Endometrial microvascular endothelial cells (primary cell): ENCODE results near the gene ITGB8. TPM values are rescaled to one million over a fixed set of nuclear protein-coding genes. Genes with fewer than 3 reads are reported as not detected.

ENCODE experiments used
- in situ Hi-C: cut with HindIII; loops from 2 replicates; pipeline ENCODE4 v1.10.0; 2017; ENCODE audit warnings: low sequenced_read_pairs, low pct_unique_long_range_greater_than_20kb; ENCODE audit errors: inconsistent ontology term
- total RNA-seq: library from RNA; depleted of rRNA; stranded (reverse); fragments of >200 nt; gene quantifications from one replicate; pipeline ENCODE4 v1.2.3, GENCODE V29; 2015; ENCODE audit errors: inconsistent ontology term

The ITGB8 gene
- not detected for total RNA-seq

DNA sequence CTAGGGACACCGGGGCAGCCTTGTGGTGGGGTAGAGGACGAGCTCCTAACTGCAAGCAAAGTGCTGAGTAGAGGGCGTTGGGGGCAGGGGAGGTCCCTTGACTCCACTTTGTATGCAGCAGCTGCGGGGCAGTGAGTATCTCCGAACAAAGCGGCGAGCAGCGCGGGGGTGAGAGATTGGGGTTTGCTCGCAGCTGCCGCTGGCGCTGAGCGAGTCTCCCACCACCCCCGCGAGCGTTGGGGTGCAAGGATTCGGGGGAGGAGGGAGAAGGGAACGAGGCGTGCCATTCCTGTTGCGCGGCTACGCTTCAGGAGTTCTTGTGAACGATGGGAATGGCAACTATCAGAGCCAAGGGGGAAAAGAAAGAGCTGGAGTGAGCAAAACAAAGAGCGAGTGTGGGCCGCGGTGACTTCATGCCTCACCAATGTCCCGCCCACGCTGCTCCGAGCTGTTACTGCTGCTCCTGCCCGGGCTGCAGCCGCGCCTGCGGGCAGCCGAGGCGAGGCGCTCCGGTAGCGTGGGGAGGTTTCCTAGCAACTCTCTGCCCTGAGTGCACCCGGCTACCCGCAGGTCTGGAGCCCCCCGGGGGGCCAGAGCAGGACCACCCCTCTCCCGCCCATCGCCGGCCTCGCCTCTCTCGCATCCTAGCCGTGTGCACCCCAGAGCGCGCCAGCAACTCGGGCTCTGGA is at the start of gene ITGB8:
Gene ITGB8, plus strand, starts transcription at position 662 of the 689 bp plus-strand sequence. CDS start 907 bp downstream, outside the sequence.
- in situ Hi-C loops: no loop called here

DNA sequence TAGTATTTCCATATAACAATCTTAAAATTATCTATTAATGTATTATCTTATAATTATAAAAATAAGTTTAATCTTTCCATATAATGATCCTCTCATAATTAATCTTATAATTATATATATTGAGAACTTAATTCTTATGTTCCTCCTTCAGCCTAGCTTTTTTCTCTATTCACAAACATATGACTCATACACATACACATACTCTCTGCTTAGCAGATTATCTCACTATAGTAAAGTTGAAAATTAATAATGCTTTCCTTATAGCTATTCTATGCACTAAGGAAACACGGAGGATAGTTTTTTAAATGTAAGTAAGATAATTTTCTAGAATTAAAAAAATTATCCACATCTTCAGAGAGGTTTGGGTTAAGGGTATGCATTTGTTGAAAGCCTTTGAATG is 47.7 kb upstream of the ITGB8 start:
- in situ Hi-C loops: no loop called here

DNA sequence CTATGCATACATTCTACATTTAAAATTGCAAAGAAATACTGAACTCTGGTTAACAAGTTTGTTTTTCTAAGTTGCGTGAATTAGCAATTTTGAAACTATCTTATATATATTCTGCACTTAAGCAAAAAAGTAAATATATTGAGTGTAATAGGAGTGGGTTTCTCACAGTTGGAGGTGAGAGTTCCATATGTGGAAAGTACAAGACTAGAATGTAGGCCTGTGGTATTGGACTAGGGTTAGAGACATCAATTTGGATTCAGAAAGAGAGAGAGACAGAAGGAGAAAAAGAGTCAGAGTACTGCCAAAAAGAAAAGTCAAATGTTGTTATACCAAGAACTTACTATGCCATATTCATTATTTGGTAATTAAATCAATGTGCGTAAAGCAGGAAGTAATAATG is 47.3 kb upstream of the ITGB8 start:
- in situ Hi-C loops: no loop called here

DNA sequence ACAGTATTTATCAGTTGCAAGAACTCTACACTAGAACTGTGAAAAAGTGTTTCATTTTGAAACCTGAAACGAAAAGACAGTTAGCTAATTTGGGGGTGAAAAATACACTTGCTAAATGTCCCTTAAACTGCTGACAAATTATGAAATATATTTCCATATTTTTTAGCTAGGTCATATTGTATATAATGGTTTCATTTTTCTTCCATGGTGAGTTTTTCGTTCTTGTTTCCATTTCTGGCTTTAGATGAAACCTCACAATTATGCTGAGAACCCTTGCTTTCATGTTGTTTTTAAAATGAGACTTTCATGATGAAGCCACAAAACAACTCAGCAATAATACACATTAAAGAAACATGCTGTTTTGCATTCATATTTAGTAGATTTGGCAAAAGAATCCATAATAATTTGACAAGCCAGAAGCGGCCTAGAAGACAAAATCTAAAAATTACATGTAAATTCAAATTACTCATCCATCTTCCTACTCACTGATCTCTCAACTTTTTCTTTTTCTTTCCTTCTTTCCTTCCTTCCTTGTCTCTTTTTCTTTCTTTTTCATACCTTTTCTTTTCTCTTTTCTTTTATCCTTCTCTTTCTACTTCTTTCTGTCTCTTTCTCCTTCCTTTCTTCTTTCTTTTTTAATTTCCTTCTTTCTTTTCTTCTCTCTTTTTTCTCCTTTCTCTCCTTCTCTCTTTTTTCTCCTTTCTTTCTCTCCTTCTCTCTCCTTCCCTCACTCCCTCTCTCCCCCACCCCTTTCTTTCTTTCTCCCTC is 46.5 kb upstream of the ITGB8 start:
- in situ Hi-C loops: no loop called here

DNA sequence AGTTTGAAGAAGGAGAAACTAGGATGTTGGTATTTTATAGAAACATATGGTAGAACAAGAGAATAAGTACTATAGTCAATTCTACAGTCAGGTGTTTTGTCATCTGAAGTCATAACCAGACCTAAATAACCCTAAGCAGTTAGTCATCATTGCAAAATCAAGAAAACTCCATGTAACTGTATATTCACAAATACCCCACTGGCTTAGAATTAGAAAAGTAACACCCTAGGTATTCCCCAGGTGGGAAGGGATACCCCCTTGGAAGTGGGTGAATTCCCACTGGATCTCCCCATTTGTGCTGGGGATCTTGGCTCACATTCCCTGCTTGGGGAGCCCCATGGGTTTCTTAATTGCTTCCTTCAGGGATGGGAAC is 45.9 kb upstream of the ITGB8 start:
- in situ Hi-C loops: no loop called here

DNA sequence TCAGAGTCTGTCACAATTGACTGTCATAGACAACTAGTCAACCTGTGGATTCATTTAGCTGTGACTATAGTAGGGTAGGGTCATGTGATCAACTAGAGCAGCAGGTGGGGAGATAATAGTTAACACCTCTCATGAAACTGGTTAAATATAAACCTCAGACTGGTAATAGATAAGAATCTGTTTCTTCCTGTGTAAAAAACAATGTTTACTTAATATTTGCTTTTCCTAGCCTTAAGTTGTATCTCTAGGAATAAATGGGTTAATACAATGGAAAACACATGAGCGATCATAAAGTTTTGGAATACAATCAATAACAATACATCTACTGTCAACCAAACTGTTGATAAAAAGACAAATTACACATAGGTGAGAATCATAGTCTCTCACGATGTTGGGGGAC is 43.4 kb upstream of the ITGB8 start:
- in situ Hi-C loops: no loop called here

DNA sequence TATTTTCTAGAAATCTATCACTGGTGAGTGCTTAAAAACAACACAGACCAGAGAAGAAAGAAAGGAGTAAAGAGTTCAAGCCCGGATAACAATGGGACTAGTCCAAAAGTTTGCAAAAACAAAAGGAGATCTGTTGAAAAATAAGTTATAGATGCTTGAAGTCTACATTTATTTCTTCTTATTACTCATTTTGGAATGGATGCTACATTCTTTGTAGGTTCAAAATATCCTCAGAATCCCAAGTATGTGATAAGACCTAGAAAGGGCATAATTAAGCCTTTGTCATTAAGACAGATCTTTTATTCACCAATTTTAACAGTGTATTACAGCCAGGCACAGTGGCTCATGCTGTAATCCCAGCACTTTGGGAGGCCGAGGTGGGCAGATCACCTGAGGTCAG is 42.7 kb upstream of the ITGB8 start:
- in situ Hi-C loops: no loop called here

DNA sequence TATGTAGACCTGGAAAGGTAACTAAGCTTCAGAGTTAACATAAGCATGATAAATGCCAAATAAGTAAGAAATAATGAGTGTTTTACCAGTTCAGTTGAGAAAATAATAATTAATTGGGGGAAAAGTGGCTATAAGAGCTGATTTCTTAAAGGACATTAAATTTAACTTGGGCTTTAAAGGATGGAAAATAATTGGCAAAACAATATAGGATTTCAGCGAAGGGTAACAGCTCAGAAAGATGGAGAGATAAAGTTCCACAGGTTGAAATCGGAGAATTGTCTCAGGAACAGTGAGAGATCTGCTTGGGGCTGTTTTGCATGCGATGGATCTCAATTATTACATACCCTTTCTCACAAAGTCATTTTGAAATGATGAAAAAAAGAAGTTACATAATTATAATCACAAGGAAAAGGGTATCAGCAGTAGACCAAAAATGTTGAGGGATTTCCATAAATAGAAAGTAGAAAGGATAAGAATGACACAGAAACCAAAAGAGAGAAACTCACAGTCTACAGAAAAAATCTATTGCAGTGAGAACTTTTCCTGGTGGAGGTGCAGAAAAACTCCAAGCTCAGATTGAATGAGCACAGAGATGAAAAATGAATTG is 40.1 kb upstream of the ITGB8 start:
- in situ Hi-C loops: no loop called here

DNA sequence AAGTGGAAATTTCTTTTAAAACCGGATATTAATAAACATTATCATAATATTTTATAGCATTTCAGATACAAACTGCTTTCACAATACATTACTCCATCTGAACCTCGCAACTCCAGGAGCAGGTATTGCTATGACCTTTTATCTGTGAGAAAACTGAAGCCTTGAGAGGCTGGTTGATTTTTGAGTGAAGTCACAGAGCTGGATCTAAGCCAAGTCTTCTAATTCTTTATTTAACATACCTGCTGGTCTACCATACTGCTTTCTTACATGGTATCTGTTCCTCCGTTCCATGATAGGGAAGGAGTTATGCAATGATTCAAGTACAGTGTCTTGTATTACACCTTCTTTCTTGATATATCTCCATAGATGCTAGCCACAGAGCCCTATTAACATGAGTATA is 37.4 kb upstream of the ITGB8 start:
- in situ Hi-C loops: no loop called here

DNA sequence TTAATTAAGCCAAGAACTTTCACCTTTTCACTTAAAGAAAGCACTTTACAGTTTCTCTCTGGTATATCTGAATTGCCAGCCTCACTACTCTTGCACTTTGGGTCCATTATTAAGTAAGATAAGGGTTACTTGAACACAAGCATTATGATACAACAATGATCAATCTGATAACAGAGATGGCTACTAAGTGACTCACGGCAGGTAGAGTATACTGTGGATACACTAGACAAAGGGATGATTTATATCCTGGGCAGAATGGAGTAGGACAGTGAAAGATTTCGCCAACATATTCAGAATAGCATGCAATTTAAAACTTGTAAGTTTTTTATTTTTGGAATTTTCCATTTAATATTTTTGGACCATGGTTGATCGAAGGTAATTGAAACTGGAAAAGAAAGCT is 34.3 kb upstream of the ITGB8 start:
- in situ Hi-C loops: no loop called here

DNA sequence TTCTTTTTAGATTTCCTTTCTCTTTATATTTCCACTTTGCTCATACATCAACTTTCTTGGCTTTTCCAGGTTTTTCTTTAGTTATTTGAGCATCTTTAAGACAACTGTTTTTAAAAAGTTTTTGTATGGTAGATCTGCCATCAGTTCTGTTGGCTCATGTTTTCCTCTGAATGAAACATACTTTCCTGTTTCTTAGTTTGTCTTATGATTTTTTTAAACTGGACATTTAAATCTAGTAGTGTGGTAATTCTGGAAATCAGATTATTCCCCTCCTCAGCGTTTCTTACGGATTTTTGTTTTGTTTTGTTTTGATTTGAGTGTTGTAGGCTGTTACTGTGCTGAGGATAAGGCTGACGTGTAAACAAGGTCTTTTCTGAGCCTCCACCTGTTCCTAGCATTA is 33.8 kb upstream of the ITGB8 start:
- in situ Hi-C loops: no loop called here

DNA sequence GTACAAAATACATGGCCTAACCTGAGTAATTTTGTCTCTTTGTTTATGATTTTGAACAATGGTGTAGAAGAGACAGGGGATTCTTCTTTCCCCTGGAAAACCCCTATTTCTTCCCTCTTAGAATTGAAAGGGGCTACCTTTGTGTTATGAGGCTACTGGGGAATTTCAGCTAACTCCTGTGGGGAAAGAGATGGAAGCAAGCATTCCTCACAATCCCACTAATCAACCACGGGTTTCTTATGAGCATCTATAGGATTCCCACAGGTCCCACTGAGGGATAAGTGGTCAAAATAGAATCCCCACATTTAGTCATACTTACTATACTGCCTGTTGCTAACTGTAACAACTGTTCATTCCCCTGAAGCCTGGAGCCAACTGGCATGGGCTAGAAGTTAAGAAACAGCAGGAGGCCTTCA is 32.2 kb upstream of the ITGB8 start:
- in situ Hi-C loops: no loop called here

DNA sequence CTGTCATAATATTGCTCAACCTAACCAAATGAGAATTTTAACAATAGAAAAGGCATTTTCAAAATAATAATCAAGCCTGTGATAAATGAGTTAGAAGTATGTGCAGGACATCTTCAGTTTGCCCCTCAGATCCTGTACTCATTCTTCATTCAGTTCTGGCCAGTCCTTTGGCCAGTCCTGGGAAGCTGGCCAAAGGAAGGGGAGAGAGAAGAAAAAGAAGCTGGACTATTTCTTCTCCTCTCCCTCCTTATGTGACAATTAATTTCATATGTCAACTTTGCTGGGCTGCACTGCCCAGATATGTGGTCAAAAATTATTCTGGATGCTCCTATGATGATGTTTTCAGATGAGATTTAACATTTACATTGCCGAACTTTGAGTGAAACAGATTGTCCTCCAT is 31.6 kb upstream of the ITGB8 start:
- in situ Hi-C loops: no loop called here

DNA sequence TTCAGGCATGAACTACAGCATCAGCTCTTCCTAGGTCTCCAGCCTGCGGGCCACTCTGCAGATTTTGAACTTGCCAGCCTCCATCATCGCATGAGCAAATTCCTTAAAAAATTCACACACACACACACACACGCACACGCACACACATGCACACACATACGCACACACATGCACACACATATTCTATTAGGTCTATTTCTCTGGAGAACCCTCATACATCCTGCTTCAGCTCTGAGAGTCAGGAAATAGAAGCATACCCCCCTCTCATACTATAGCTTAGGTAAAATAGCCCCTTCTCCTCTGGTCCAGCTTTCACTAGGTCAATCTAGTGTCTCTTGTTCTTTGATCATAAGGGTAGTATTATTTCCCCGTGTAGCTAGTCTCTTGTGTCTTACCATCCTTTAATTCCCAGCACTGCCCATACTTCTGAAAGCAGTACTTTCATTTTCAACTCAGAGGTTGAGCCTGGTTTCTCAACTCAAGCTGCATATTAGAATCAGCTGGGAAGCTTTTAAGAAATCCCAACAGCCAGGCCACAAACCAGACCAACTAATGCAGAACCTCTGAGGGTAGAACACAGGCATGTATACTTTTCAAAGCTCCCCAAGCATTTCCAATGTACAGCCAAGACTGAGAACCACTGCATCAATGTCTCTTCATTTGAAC is 30.9 kb upstream of the ITGB8 start:
- in situ Hi-C loops: loop anchor here (25.0 kb wide), 1 partner anchor 87 kb away; the partner anchor contains the start of gene MACC1

DNA sequence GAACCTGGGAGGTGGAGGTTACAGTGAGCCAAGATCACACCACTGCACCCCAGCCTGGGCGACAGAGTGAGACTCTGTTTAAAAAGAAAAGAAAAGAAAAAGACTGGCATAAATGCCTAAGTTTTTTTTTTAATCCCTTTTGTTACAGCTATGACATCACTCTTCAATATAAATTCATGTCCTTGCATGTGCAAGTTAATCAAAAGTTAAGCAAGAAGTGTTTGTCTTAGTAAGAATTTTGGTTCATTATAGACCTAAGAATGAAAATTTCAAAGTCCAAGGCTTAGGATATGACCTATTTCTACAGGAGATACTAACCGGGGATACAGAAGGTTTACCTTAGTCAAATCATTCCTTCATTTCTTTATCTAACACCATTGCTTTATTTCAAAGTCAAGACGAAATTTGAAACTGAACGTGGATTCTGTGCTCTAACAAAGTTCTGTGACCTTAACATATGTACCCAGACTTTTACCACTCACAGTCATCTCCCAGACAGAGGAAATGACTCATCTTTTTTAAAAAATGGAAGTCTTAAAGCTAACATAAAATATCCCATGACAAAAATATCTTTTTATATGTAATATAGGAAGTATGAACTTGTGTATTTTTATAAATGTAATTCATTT is 29.3 kb upstream of the ITGB8 start:
- in situ Hi-C loops: loop anchor here (25.0 kb wide), 1 partner anchor 89 kb away; the partner anchor contains the start of gene MACC1

DNA sequence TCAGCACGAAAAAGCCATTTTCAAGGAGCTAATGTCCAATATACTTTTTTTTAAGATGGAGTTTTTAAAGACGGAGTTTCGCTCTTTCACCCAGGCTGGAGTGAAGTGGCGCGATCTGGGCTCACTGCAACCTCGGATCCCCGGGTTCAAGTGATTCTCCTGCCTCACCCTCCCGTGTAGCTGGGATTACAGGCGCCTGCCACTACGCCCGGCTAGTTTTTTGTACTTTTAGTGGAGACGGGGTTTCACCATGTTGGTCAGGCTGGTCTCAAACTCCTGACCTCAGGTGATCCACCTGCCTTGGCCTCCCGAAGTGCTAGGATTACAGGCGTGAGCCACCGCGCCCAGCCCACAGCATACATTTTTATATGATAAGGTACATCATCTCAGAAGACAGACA is 28.4 kb upstream of the ITGB8 start:
- in situ Hi-C loops: loop anchor here (25.0 kb wide), 1 partner anchor 90 kb away; the partner anchor contains the start of gene MACC1

DNA sequence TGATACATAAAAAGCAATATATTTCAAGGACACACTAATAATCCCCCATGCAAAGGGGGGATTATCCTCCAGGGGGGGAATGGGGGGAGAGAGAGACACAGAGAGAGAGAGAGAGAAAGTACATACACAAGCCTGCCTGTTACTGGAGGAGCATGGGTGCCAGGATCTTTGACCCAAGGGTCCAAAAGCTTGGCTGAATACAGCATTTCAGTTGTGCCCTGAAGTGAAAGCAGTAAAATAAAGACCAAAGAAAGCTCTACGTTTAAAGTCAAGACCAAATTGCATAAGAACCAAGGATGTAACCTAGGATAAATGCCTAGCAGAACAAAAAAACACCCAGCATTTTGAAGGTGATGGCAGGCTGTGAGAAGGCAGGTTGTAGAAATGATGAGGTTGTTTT is 27.8 kb upstream of the ITGB8 start:
- in situ Hi-C loops: loop anchor here (25.0 kb wide), 1 partner anchor 91 kb away; the partner anchor contains the start of gene MACC1

DNA sequence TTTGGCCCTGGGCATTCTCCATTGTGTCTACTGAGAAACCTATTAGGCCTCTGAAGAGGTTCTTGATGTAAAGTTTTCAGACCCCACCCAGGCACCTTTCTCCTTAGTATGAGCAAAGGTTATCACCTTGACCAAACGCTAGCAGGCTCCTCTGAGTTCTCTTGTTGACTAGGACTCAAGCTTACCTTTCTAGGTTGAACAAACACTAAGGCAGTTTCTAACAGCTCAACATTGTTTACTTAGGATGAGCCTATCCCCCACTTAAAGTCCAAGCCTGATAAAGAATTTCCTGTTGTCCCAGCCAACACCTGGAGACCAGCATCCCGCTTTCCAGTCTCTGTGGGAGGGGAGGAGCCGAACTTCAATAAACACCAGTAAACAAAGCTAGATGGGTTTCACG is 26.3 kb upstream of the ITGB8 start:
- in situ Hi-C loops: loop anchor here (25.0 kb wide), 1 partner anchor 92 kb away; the partner anchor contains the start of gene MACC1

DNA sequence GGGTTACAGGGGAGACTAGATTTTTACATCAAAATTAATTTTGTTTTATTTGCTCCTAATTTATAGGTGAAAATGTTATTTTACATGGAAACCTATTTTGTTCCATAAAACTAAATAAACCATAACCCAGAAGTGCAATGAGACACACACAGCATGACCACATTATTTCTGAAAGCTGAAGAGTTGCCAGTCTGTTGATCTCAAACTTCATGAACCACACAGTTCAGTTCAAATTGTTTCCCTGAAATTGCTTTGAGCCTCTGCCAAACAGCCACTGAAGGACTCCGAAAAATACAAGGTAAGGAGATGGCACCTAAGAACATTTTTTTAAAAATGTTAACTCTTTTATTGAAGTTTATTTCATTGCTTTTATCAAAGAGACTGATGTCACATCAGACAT is 25.0 kb upstream of the ITGB8 start:
- in situ Hi-C loops: loop anchor here (25.0 kb wide), 1 partner anchor 93 kb away; the partner anchor contains the start of gene MACC1
